ENCODE measurements around the gene MYBPC2. TPM values are rescaled to one million over a fixed set of nuclear protein-coding genes. Genes with fewer than 3 reads are reported as not detected.

MYBPC2 gene
- total and polyA plus RNA-seq, 9 of the 15 experiments (the other 6 are each of a cell fraction or from before 2014, with no cell fraction given), result 0.01 to 0.14 (median 0.04) TPM; not detected in 6

- no peaks in the 10 kb centered on the region for H3K36me3 ChIP-seq (ENCODE audit: control insufficient read depth, insufficient read depth, low read length)
- ChIA-PET POLR2A (interaction anchor here (1.3 kb wide), 1 partner anchor 92 kb away, joined by 3 read pairs; no protein-coding TSS in a partner anchor), CTCF (ENCODE audit: low intra/inter-chr PET ratio) (no interaction called here)
- BruUV-seq (replicated peaks), result no TSS peak
- FAIRE-seq (no peak), DNase-seq (ENCODE audit: extremely low read depth in 1 of 4, low spot score in 3 of 4) (no peak), ATAC-seq (no peak)
- H3K79me2 ChIP-seq (ENCODE audit: control insufficient read depth, insufficient read depth, low read length), result no peaks in the 10 kb centered on the region
- TF ChIP-seq ZMIZ1 (IDR thresholded peaks at IDR 0.05; ENCODE audit: low read depth in 2 of 2, low read length in 2 of 2) (no peak), DNMT1 (IDR thresholded peaks at IDR 0.05) (no peak)
- TF ChIP-seq, protein P1, sequence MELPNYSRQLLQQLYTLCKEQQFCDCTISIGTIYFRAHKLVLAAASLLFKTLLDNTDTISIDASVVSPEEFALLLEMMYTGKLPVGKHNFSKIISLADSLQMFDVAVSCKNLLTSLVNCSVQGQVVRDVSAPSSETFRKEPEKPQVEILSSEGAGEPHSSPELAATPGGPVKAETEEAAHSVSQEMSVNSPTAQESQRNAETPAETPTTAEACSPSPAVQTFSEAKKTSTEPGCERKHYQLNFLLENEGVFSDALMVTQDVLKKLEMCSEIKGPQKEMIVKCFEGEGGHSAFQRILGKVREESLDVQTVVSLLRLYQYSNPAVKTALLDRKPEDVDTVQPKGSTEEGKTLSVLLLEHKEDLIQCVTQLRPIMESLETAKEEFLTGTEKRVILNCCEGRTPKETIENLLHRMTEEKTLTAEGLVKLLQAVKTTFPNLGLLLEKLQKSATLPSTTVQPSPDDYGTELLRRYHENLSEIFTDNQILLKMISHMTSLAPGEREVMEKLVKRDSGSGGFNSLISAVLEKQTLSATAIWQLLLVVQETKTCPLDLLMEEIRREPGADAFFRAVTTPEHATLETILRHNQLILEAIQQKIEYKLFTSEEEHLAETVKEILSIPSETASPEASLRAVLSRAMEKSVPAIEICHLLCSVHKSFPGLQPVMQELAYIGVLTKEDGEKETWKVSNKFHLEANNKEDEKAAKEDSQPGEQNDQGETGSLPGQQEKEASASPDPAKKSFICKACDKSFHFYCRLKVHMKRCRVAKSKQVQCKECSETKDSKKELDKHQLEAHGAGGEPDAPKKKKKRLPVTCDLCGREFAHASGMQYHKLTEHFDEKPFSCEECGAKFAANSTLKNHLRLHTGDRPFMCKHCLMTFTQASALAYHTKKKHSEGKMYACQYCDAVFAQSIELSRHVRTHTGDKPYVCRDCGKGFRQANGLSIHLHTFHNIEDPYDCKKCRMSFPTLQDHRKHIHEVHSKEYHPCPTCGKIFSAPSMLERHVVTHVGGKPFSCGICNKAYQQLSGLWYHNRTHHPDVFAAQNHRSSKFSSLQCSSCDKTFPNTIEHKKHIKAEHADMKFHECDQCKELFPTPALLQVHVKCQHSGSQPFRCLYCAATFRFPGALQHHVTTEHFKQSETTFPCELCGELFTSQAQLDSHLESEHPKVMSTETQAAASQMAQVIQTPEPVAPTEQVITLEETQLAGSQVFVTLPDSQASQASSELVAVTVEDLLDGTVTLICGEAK (IDR thresholded peaks at IDR 0.05), result peak; percentile 95
- TF ChIP-seq, protein P1 (CRISPR knock-in tag; IDR thresholded peaks at IDR 0.05), result peak; percentile 88
- H3K4me2 ChIP-seq (ENCODE audit: insufficient read depth, low read length), result no peak overlapping the region
- H3K4me1 ChIP-seq (replicated peaks in 1 of 2; ENCODE audit: control insufficient read depth in 2 of 2, insufficient read depth in 2 of 2, low read length in 2 of 2), result peaks cover 12 to 52% of the 10 kb centered on the region in 2 experiments; a peak in 4 of 5 replicates
- peak overlapping the region in 1 of 2 experiments; percentile 31; a peak in 1 of 4 replicates for H3K9ac ChIP-seq (ENCODE audit: insufficient read depth in 1 of 2, low read depth in 2 of 2, low read length in 2 of 2)
- H3K4me3 ChIP-seq, result no peak overlapping the region
- no peaks in the 10 kb centered on the region for H3K9me3 ChIP-seq (replicated peaks; ENCODE audit: control insufficient read depth, insufficient read depth, low read depth, low read length)
- H3K9me1 ChIP-seq (ENCODE audit: control insufficient read depth, insufficient read depth, low read length), result no peaks in the 10 kb centered on the region
- intact Hi-C loops (cut with micrococcal nuclease), result no loop called here
- no peak overlapping the region for H2AFZ ChIP-seq (ENCODE audit: low read depth, low read length)
- no peak overlapping the region for H3K27ac ChIP-seq (ENCODE audit: extremely low read depth, low read depth, low read length)
- in situ Hi-C loops (cut with MboI), result loop anchor here (5.0 kb wide), 1 partner anchor 96 kb away; the partner anchor contains the start of gene NAPSA
- no peaks in the 10 kb centered on the region for H4K20me1 ChIP-seq (replicated peaks; ENCODE audit: control insufficient read depth, insufficient read depth, low read length)
- 47% methylated on average over 7 of the region's 7 CpGs for WGBS (ENCODE audit: insufficient coverage, low coverage, missing lambda C conversion rate)
- H3K27me3 ChIP-seq (ENCODE audit: control insufficient read depth in 2 of 2, insufficient read depth in 2 of 2, low read length in 2 of 2), result peaks cover 0 to 5% of the 10 kb centered on the region in 2 experiments; a peak in 2 of 5 replicates
These were observed 30.3 kb downstream of the MYBPC2 start for GRCh38 chr19:50462970-50463369.

Measured in K562 (cell line).